Measurements from ENCODE around the gene TMEM150B. TPM values are rescaled to one million over a fixed set of nuclear protein-coding genes. Genes with fewer than 3 reads are reported as not detected.
"Not testable (repeated sequence)": the region's sequence is repeated elsewhere in the genome, so short reads cannot be mapped to it uniquely, and the experiment has no call there.

The TMEM150B gene
- total RNA-seq, 1 donor from 2014 or later: not detected

- H3K9me3 Mint-ChIP-seq (ENCODE audit: unreplicated experiment); DNase-seq (ENCODE audit: low read depth); H3K27me3 Mint-ChIP-seq (ENCODE audit: low read depth, unreplicated experiment); H2AFZ ChIP-seq (ENCODE audit: low read depth, low read length); H3K27ac ChIP-seq (ENCODE audit: low read depth, low read length); H4K20me1 ChIP-seq (ENCODE audit: insufficient read depth, low read length); H3K36me3 ChIP-seq (ENCODE audit: insufficient read depth, low read length); H3K4me2 ChIP-seq (ENCODE audit: low read length); FAIRE-seq; H3K4me1 Mint-ChIP-seq (ENCODE audit: low read depth, unreplicated experiment); H3K9me3 ChIP-seq (ENCODE audit: insufficient read depth, low read depth, low read length); H3K79me2 ChIP-seq (ENCODE audit: insufficient read depth, low read length); H3K36me3 Mint-ChIP-seq (ENCODE audit: low read depth, unreplicated experiment); H3K27me3 ChIP-seq (ENCODE audit: insufficient read depth, low read length); H3K27ac Mint-ChIP-seq (ENCODE audit: unreplicated experiment); H3K4me3 Mint-ChIP-seq (ENCODE audit: unreplicated experiment); H3K4me3 ChIP-seq (ENCODE audit: insufficient read depth, low read depth, low read length); H3K9ac ChIP-seq (ENCODE audit: low read length); H3K4me1 ChIP-seq (ENCODE audit: insufficient read depth, low read length): not testable (repeated sequence)
These were observed 3.7 kb upstream of the TMEM150B start for GRCh38 chr19:55328774-55329318.

GRCh38 chr19:55324662-55325061, 479 bp downstream of the TMEM150B start:
- Mint-ChIP-seq H3K4me1 (ENCODE audit: low read depth, unreplicated experiment) (peaks cover 1% of the 10 kb centered on the region), H3K36me3 (ENCODE audit: low read depth, unreplicated experiment) (no peaks in the 10 kb centered on the region), H3K27me3 (ENCODE audit: low read depth, unreplicated experiment) (peaks cover 22% of the 10 kb centered on the region), H3K27ac (ENCODE audit: unreplicated experiment) (no peak overlapping the region), H3K9me3 (ENCODE audit: unreplicated experiment) (peaks cover 2% of the 10 kb centered on the region), H3K4me3 (ENCODE audit: unreplicated experiment) (no peak overlapping the region)
- Histone ChIP-seq H3K4me1 (ENCODE audit: insufficient read depth, low read length) (peaks cover 5% of the 10 kb centered on the region), H3K9me3 (ENCODE audit: insufficient read depth, low read depth, low read length) (no peaks in the 10 kb centered on the region), H3K27me3 (ENCODE audit: insufficient read depth, low read length) (no peaks in the 10 kb centered on the region), H3K36me3 (ENCODE audit: insufficient read depth, low read length) (no peaks in the 10 kb centered on the region), H3K27ac (ENCODE audit: low read depth, low read length) (no peak overlapping the region), H3K79me2 (ENCODE audit: insufficient read depth, low read length) (no peaks in the 10 kb centered on the region), H4K20me1 (ENCODE audit: insufficient read depth, low read length) (no peaks in the 10 kb centered on the region), H3K9ac (ENCODE audit: low read length) (no peak overlapping the region), H3K4me3 (ENCODE audit: insufficient read depth, low read depth, low read length) (no peak overlapping the region), H2AFZ (ENCODE audit: low read depth, low read length) (no peak overlapping the region), H3K4me2 (ENCODE audit: low read length) (no peak overlapping the region)
- TF ChIP-seq CTCF (IDR thresholded peaks at IDR 0.05; ENCODE audit: insufficient read depth, low read depth, low read length) (no peak), EZH2 (IDR thresholded peaks at IDR 0.05; ENCODE audit: insufficient read depth, low read length) (no peak)
- no peak for FAIRE-seq
- DNase-seq (ENCODE audit: low read depth): no peak

GRCh38 chr19:55322204-55322885, 2.8 kb downstream of the TMEM150B start:
- Histone ChIP-seq H3K9ac (ENCODE audit: low read length) (no peak overlapping the region), H4K20me1 (ENCODE audit: insufficient read depth, low read length) (no peaks in the 10 kb centered on the region), H3K27me3 (ENCODE audit: insufficient read depth, low read length) (no peaks in the 10 kb centered on the region), H3K27ac (ENCODE audit: low read depth, low read length) (no peak overlapping the region), H3K79me2 (ENCODE audit: insufficient read depth, low read length) (no peaks in the 10 kb centered on the region), H3K36me3 (ENCODE audit: insufficient read depth, low read length) (no peaks in the 10 kb centered on the region), H3K4me3 (ENCODE audit: insufficient read depth, low read depth, low read length) (no peak overlapping the region), H3K4me1 (ENCODE audit: insufficient read depth, low read length) (peaks cover under 1% of the 10 kb centered on the region), H2AFZ (ENCODE audit: low read depth, low read length) (no peak overlapping the region), H3K4me2 (ENCODE audit: low read length) (no peak overlapping the region), H3K9me3 (ENCODE audit: insufficient read depth, low read depth, low read length) (no peaks in the 10 kb centered on the region)
- no peaks in the 10 kb centered on the region for H3K9me3 Mint-ChIP-seq (ENCODE audit: unreplicated experiment)
- no peak overlapping the region for H3K4me3 Mint-ChIP-seq (ENCODE audit: unreplicated experiment)
- DNase-seq (ENCODE audit: low read depth): no peak
- peak overlapping the region; percentile 62 for H3K27ac Mint-ChIP-seq (ENCODE audit: unreplicated experiment)
- no peaks in the 10 kb centered on the region for H3K36me3 Mint-ChIP-seq (ENCODE audit: low read depth, unreplicated experiment)
- peaks cover 22% of the 10 kb centered on the region for H3K27me3 Mint-ChIP-seq (ENCODE audit: low read depth, unreplicated experiment)
- peaks cover 1% of the 10 kb centered on the region for H3K4me1 Mint-ChIP-seq (ENCODE audit: low read depth, unreplicated experiment)
- no peak for FAIRE-seq
- no peak for TF ChIP-seq EZH2 (IDR thresholded peaks at IDR 0.05; ENCODE audit: insufficient read depth, low read length)
- no peak for TF ChIP-seq CTCF (IDR thresholded peaks at IDR 0.05; ENCODE audit: insufficient read depth, low read depth, low read length)

Data from astrocyte (in vitro differentiated cells and primary cell).